IPS-18a (cell line): ENCODE data around the gene CLOCK.
A peak's percentile ranks its signal among the peaks of the same experiment; 100 is the strongest.

Experiments used
- H3K27ac ChIP-seq: one replicate; pipeline ENCODE4 v1.5.1; 2013; ENCODE audit warnings: low read length
- H3K27me3 ChIP-seq: one replicate; pipeline ENCODE4 v1.6.1; 2013; ENCODE audit warnings: mild to moderate bottlenecking, low read length; ENCODE audit not compliant: control insufficient read depth, insufficient read depth
- H3K36me3 ChIP-seq: one replicate; pipeline ENCODE4 v1.6.1; 2013; ENCODE audit warnings: low read depth, low read length; ENCODE audit not compliant: control insufficient read depth
- H3K4me1 ChIP-seq: one replicate; pipeline ENCODE4 v1.6.1; 2013; ENCODE audit warnings: low read depth, low read length; ENCODE audit not compliant: control insufficient read depth
- H3K4me3 ChIP-seq: one replicate; pipeline ENCODE4 v1.5.1; 2013; ENCODE audit warnings: low read length
- H3K9ac ChIP-seq: one replicate; pipeline ENCODE4 v1.6.1; 2013; ENCODE audit warnings: mild to moderate bottlenecking, low read length, moderate library complexity
- H3K9me3 ChIP-seq: one replicate; pipeline ENCODE4 v1.6.1; 2013; ENCODE audit warnings: low read depth, low read length; ENCODE audit not compliant: control insufficient read depth

CLOCK gene

DNA sequence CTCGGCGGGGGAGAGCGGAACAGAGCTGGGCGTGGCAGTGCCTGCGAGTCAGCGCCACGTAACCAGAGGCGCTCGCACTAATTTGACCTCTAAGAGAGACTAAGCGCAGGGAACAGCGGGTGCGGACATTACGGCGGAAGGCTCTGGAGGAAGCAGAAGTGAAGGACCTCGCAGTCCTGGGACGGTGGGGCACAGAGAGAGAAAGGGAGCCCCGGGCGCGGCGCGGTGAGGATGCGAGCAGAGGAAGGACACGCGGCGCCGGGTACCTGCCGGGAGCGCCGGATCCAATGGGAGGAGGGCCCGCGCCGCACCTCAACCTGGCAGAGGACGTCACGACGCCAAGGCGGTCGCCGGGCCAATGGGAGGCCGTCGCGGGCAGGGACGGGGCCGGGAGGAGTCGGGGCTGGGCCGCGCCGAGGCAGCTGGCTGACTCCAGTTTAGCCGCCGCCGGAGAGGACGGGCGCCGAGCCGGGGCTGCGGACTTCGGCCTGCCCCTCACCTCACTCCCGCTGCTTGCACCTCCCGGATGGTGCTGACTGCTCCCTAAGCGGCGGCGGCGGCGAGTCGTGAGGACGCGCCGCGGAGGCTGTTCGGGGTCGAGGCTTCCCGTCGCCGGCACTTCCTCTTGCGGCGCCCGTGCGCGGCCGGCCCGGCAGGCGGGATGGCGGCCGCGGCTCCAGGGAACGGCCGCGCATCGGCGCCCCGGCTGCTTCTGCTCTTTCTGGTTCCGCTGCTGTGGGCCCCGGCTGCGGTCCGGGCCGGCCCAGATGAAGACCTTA is 151.0 kb downstream of the CLOCK start, which contains the start of gene TMEM165:
Gene TMEM165 (plus strand): TSS at position 429 of the 779 bp plus-strand sequence. CDS start 233 bp downstream, at position 662.
- Histone ChIP-seq H3K36me3 (peaks cover 2% of the 10 kb centered on the region), H3K27ac (peak within 1 kb of the TSS; percentile 42), H3K27me3 (no peaks in the 10 kb centered on the region), H3K4me1 (peaks cover 20% of the 10 kb centered on the region), H3K4me3 (peak within 1 kb of the TSS; percentile 99), H3K9me3 (no peaks in the 10 kb centered on the region), H3K9ac (peak within 1 kb of the TSS; percentile 88)

GRCh38 chr4:55395218-55395528 is 151.5 kb downstream of the CLOCK start:
- Histone ChIP-seq H3K27ac (no peak overlapping the region), H3K4me1 (peaks cover 20% of the 10 kb centered on the region), H3K9me3 (no peaks in the 10 kb centered on the region), H3K27me3 (no peaks in the 10 kb centered on the region), H3K4me3 (peak overlapping the region; percentile 99), H3K9ac (peak overlapping the region; percentile 48), H3K36me3 (no peaks in the 10 kb centered on the region)

DNA sequence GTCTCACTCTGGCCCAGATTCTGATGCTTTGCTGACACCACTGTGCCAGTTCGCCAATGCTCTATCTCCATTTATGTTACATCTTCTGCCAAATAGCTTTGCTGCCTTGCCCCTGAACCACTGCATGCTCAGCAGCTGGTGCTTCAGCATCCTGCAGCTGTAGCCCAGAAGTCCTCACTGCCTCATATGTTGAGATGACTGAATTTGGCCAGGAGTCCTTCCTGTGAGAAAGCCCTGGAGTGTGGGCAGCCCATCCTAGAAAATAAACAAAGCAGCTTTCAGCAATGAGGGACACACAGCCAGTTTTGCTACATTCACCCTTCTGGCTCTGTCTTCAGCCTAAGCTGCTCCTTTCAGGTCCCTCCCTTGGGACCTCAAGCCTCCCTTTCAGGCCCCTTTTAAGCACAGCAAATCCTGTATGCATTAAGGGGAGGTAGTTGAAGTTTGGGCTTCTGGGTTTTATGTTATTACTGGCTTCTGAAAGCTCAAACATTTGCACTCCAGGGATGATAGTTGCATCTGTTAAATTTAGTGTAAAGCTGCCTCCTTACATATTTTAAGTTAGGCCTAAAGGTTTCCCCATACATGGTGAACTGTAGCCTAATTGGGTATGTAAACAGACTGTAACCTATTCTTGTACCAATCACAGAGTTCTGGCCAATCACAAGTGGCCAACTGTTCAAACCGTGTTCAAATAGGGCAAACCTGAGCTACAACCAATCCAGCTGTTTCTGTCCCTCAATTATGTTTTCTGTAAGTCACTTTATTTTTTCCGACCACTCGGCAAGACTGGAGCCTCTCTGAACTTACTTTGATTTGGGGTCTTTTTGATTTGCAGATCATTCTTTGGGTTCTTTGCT is 153.0 kb downstream of the CLOCK start:
- Histone ChIP-seq H3K4me3 (no peak overlapping the region), H3K4me1 (peaks cover 13% of the 10 kb centered on the region), H3K27me3 (no peaks in the 10 kb centered on the region), H3K36me3 (no peaks in the 10 kb centered on the region), H3K9ac (no peak overlapping the region), H3K9me3 (no peaks in the 10 kb centered on the region), H3K27ac (no peak overlapping the region)

- no peaks in the 10 kb centered on the region for H3K4me1 ChIP-seq
- H3K9me3 ChIP-seq, result no peaks in the 10 kb centered on the region
- no peaks in the 10 kb centered on the region for H3K36me3 ChIP-seq
- H3K27me3 ChIP-seq, result no peaks in the 10 kb centered on the region
- H3K9ac ChIP-seq, result no peak overlapping the region
- H3K4me3 ChIP-seq, result no peak overlapping the region
- H3K27ac ChIP-seq, result no peak overlapping the region
Observed at GRCh38 chr4:55386840-55387239, 159.9 kb downstream of the CLOCK start.

- Histone ChIP-seq H3K4me1 (no peaks in the 10 kb centered on the region), H3K36me3 (no peaks in the 10 kb centered on the region), H3K9ac (no peak overlapping the region), H3K4me3 (no peak overlapping the region), H3K27me3 (no peaks in the 10 kb centered on the region), H3K9me3 (no peaks in the 10 kb centered on the region), H3K27ac (no peak overlapping the region)
Observed at GRCh38 chr4:55386073-55386472, 160.6 kb downstream of the CLOCK start.

DNA sequence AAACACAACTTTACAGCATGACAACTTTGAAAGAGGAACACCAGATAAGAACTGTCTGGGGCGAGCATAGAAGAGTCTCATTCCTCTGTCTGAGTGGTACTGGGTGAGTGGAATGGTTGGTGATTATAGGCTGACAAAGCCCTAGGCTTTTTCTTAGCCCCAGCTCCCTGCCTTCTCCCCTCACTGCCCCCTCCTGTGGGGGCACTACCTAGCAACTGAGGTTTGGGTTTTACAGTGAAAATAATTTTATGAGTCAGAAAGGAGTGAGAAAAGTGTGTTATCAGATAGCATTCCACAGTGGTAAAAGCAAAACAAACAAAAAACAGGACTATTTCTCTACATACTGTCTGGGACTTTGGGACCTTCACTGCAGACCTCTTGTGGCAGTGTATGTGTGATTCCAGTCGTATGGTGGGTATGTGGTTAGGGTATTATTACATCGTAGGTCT is 161.5 kb downstream of the CLOCK start:
- H3K36me3 ChIP-seq, result no peaks in the 10 kb centered on the region
- H3K27me3 ChIP-seq, result no peaks in the 10 kb centered on the region
- H3K9ac ChIP-seq, result no peak overlapping the region
- H3K4me3 ChIP-seq, result no peak overlapping the region
- H3K4me1 ChIP-seq, result no peaks in the 10 kb centered on the region
- H3K27ac ChIP-seq, result no peak overlapping the region
- no peaks in the 10 kb centered on the region for H3K9me3 ChIP-seq

DNA sequence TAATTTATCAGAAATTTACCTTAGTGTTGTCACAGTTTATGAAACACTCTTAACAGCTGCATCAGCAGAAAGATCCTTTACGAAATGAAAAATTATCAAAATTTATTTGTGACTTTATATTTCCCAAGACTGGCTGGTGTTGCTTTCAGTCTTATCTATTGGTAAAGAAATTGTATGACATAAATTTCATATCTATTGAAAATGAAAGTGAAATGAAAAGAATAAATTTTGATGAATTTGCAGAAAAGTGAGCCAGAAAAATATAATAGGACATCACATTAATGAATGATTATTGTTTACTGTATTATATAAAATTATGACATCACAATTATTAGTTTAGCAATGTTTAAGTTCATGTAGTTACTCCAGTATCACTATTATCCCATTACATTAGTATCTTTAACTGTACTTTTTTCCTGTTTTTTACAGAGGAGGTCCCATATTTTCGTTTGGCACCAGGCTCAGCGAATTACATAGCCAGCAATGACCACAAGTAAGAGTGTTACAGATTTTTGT is 164.2 kb downstream of the CLOCK start:
- no peaks in the 10 kb centered on the region for H3K4me1 ChIP-seq
- H3K27ac ChIP-seq, result no peak overlapping the region
- H3K9me3 ChIP-seq, result no peaks in the 10 kb centered on the region
- no peaks in the 10 kb centered on the region for H3K27me3 ChIP-seq
- H3K9ac ChIP-seq, result no peak overlapping the region
- H3K4me3 ChIP-seq, result no peak overlapping the region
- H3K36me3 ChIP-seq, result no peaks in the 10 kb centered on the region

GRCh38 chr4:55381502-55381901 is 165.2 kb downstream of the CLOCK start:
- no peaks in the 10 kb centered on the region for H3K4me1 ChIP-seq
- no peak overlapping the region for H3K4me3 ChIP-seq
- H3K9me3 ChIP-seq, result no peaks in the 10 kb centered on the region
- H3K27me3 ChIP-seq, result no peaks in the 10 kb centered on the region
- H3K9ac ChIP-seq, result no peak overlapping the region
- H3K27ac ChIP-seq, result no peak overlapping the region
- H3K36me3 ChIP-seq, result no peaks in the 10 kb centered on the region

GRCh38 chr4:55380576-55380975 is 166.1 kb downstream of the CLOCK start:
- Histone ChIP-seq H3K4me3 (no peak overlapping the region), H3K27ac (no peak overlapping the region), H3K27me3 (no peaks in the 10 kb centered on the region), H3K36me3 (no peaks in the 10 kb centered on the region), H3K9me3 (no peaks in the 10 kb centered on the region), H3K4me1 (no peaks in the 10 kb centered on the region), H3K9ac (no peak overlapping the region)

GRCh38 chr4:55378617-55379467 is 167.9 kb downstream of the CLOCK start:
- Histone ChIP-seq H3K27me3 (no peaks in the 10 kb centered on the region), H3K9me3 (no peaks in the 10 kb centered on the region), H3K9ac (no peak overlapping the region), H3K36me3 (no peaks in the 10 kb centered on the region), H3K4me1 (no peaks in the 10 kb centered on the region), H3K27ac (no peak overlapping the region), H3K4me3 (no peak overlapping the region)
